ENCODE results near the gene RAB1B. TPM values are rescaled to one million over a fixed set of nuclear protein-coding genes. Genes with fewer than 3 reads are reported as not detected.
"Not testable (repeated sequence)": the region's sequence is repeated elsewhere in the genome, so short reads cannot be mapped to it uniquely, and the experiment has no call there.

RAB1B gene
- polyA plus RNA-seq, 2 donors = 129 to 156 TPM

- 88 to 89% methylated on average over 6 of the region's 6 CpGs for WGBS, 2 donors
- peaks cover 0 to 12% of the 10 kb centered on the region in 2 donors for H3K36me3 ChIP-seq (ENCODE audit: control insufficient read depth in 2 of 2, insufficient read depth in 2 of 2, low read length in 1 of 2)
- H3K27ac ChIP-seq (ENCODE audit: low read depth in 2 of 2, low read length in 1 of 2) = no peak overlapping the region
- H3K9me3 ChIP-seq (ENCODE audit: control insufficient read depth in 2 of 2, insufficient read depth in 1 of 2, low read depth in 1 of 2, low read length in 1 of 2) = no peaks in the 10 kb centered on the region
- no peak overlapping the region for H3K4me3 ChIP-seq (ENCODE audit: low read depth in 1 of 2, low read length in 2 of 2)
- H3K27me3 ChIP-seq (ENCODE audit: control insufficient read depth in 1 of 2, insufficient read depth in 2 of 2, low read length in 2 of 2) = no peaks in the 10 kb centered on the region
- H3K4me1 ChIP-seq (ENCODE audit: control insufficient read depth in 2 of 2, insufficient read depth in 2 of 2, low read length in 1 of 2) = no peaks in the 10 kb centered on the region
Measured at GRCh38 chr11:66248903-66249302, 19.5 kb upstream of the RAB1B start.

DNA sequence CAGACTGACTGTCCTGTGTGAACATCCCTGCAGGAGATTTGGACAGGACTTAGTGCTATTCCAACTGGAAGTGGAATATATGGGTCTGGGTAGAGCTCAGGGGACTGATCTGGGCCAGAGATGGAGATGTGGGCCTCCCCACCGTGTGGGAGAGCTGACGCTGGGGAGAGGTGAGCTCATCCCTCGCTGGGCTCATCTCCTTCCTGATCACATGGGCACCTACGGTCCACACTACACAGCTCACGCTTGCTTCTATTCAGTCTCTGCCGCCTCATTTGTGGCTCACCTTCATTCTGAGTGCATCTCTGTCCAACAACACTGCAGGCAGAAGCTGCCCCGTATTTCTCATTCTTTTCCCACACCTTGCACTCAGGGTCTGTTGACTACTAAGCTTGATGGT lies 16.6 kb upstream of the RAB1B start:
- Histone ChIP-seq H3K27me3 (ENCODE audit: control insufficient read depth in 1 of 2, insufficient read depth in 2 of 2, low read length in 2 of 2) (no peaks in the 10 kb centered on the region), H3K27ac (ENCODE audit: low read depth in 2 of 2, low read length in 1 of 2) (no peak overlapping the region), H3K36me3 (ENCODE audit: control insufficient read depth in 2 of 2, insufficient read depth in 2 of 2, low read length in 1 of 2) (peaks cover 0 to 1% of the 10 kb centered on the region in 2 donors), H3K4me3 (ENCODE audit: low read depth in 1 of 2, low read length in 2 of 2) (no peak overlapping the region), H3K9me3 (ENCODE audit: control insufficient read depth in 2 of 2, insufficient read depth in 1 of 2, low read depth in 1 of 2, low read length in 1 of 2) (no peaks in the 10 kb centered on the region), H3K4me1 (ENCODE audit: control insufficient read depth in 2 of 2, insufficient read depth in 2 of 2, low read length in 1 of 2) (peaks cover 0 to 2% of the 10 kb centered on the region in 2 donors)
- 72 to 82% methylated on average over 7 of the region's 7 CpGs for WGBS, 2 donors

GRCh38 chr11:66253081-66253480 lies 15.4 kb upstream of the RAB1B start:
- H3K36me3 ChIP-seq (ENCODE audit: control insufficient read depth in 2 of 2, insufficient read depth in 2 of 2, low read length in 1 of 2); H3K9me3 ChIP-seq (ENCODE audit: control insufficient read depth in 2 of 2, insufficient read depth in 1 of 2, low read depth in 1 of 2, low read length in 1 of 2); H3K4me3 ChIP-seq (ENCODE audit: low read depth in 1 of 2, low read length in 2 of 2); H3K27ac ChIP-seq (ENCODE audit: low read depth in 2 of 2, low read length in 1 of 2); H3K27me3 ChIP-seq (ENCODE audit: control insufficient read depth in 1 of 2, insufficient read depth in 2 of 2, low read length in 2 of 2); H3K4me1 ChIP-seq (ENCODE audit: control insufficient read depth in 2 of 2, insufficient read depth in 2 of 2, low read length in 1 of 2): not testable (repeated sequence)
- WGBS, 2 donors = 76 to 79% methylated on average over 6 of the region's 6 CpGs

DNA sequence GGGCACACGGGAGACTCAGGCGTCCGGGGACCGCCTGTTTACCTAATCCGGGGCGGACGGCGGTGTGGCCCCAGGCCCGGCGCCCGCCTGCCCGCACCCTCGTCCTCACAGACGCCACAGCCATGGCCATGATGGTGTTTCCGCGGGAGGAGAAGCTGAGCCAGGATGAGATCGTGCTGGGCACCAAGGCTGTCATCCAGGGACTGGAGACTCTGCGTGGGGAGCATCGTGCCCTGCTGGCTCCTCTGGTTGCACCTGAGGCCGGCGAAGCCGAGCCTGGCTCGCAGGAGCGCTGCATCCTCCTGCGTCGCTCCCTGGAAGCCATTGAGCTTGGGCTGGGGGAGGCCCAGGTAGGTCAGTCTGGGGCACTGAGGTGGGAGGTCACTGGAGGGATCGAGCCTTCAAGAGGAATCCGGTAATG lies 10.0 kb upstream of the RAB1B start:
- Histone ChIP-seq H3K4me3 (ENCODE audit: low read depth in 1 of 2, low read length in 2 of 2) (peak overlapping the region; percentile 85 to 90), H3K27ac (ENCODE audit: low read depth in 2 of 2, low read length in 1 of 2) (peak overlapping the region in 1 of 2 donors; percentile 70), H3K4me1 (ENCODE audit: control insufficient read depth in 2 of 2, insufficient read depth in 2 of 2, low read length in 1 of 2) (peaks cover 0 to 5% of the 10 kb centered on the region in 2 donors), H3K27me3 (ENCODE audit: control insufficient read depth in 1 of 2, insufficient read depth in 2 of 2, low read length in 2 of 2) (no peaks in the 10 kb centered on the region), H3K36me3 (ENCODE audit: control insufficient read depth in 2 of 2, insufficient read depth in 2 of 2, low read length in 1 of 2) (peaks cover 7 to 29% of the 10 kb centered on the region in 2 donors), H3K9me3 (ENCODE audit: control insufficient read depth in 2 of 2, insufficient read depth in 1 of 2, low read depth in 1 of 2, low read length in 1 of 2) (no peaks in the 10 kb centered on the region)
- WGBS, 2 donors = 4 to 6% methylated on average over 27 to 28 of the region's 28 CpGs

DNA sequence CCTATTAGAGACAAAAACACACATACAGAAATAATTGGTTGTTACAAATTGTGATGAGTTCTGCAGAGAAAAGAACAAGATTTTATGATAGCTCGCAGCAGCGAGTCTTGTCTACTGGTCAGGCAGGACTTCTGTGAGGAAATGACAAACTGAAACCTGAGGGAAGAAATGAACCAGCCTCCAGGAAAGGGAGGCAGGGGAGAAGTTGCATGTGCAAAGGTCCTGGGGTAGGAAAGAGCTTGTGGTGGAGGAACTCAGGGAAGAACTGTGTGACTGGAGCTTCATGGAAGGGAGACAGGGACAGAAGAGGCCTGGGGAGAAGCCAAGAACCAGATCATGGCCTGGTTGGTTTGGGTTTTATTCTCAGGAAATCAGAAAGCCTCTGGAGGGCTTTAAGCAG lies 9.2 kb upstream of the RAB1B start:
- Histone ChIP-seq H3K4me3 (ENCODE audit: low read depth in 1 of 2, low read length in 2 of 2) (no peak overlapping the region), H3K27ac (ENCODE audit: low read depth in 2 of 2, low read length in 1 of 2) (no peak overlapping the region), H3K4me1 (ENCODE audit: control insufficient read depth in 2 of 2, insufficient read depth in 2 of 2, low read length in 1 of 2) (peaks cover 0 to 5% of the 10 kb centered on the region in 2 donors), H3K27me3 (ENCODE audit: control insufficient read depth in 1 of 2, insufficient read depth in 2 of 2, low read length in 2 of 2) (no peaks in the 10 kb centered on the region), H3K36me3 (ENCODE audit: control insufficient read depth in 2 of 2, insufficient read depth in 2 of 2, low read length in 1 of 2) (peaks cover 7 to 32% of the 10 kb centered on the region in 2 donors), H3K9me3 (ENCODE audit: control insufficient read depth in 2 of 2, insufficient read depth in 1 of 2, low read depth in 1 of 2, low read length in 1 of 2) (no peaks in the 10 kb centered on the region)
- 99% methylated on average over 2 of the region's 2 CpGs for WGBS, 2 donors

DNA sequence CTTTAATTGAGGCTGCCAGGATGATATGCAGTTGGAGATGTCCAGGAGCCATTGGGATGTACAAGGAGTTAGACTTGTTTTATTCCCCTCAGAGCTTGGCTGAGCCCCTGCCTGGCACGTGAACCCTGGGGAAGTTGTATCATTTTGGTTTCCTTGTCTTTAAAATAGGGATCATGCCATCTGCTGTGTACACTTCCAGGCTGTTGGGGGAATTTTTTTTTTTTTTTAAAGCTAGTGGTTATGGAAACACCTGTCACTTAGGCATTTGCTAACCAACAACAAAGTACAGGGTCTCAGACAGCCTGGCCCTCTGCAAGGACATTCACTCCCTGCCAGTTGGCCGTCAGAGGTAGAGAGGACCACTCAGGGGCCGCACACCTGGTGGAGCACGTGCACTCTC lies 8.5 kb upstream of the RAB1B start:
- no peak overlapping the region for H3K4me3 ChIP-seq (ENCODE audit: low read depth in 1 of 2, low read length in 2 of 2)
- no peaks in the 10 kb centered on the region for H3K27me3 ChIP-seq (ENCODE audit: control insufficient read depth in 1 of 2, insufficient read depth in 2 of 2, low read length in 2 of 2)
- no peaks in the 10 kb centered on the region for H3K9me3 ChIP-seq (ENCODE audit: control insufficient read depth in 2 of 2, insufficient read depth in 1 of 2, low read depth in 1 of 2, low read length in 1 of 2)
- H3K27ac ChIP-seq (ENCODE audit: low read depth in 2 of 2, low read length in 1 of 2) = no peak overlapping the region
- peaks cover 10 to 38% of the 10 kb centered on the region in 2 donors for H3K36me3 ChIP-seq (ENCODE audit: control insufficient read depth in 2 of 2, insufficient read depth in 2 of 2, low read length in 1 of 2)
- 90 to 92% methylated on average over 4 of the region's 4 CpGs for WGBS, 2 donors
- peaks cover 0 to 5% of the 10 kb centered on the region in 2 donors for H3K4me1 ChIP-seq (ENCODE audit: control insufficient read depth in 2 of 2, insufficient read depth in 2 of 2, low read length in 1 of 2)

- H3K9me3 ChIP-seq (ENCODE audit: control insufficient read depth in 2 of 2, insufficient read depth in 1 of 2, low read depth in 1 of 2, low read length in 1 of 2) = no peaks in the 10 kb centered on the region
- H3K4me3 ChIP-seq (ENCODE audit: low read depth in 1 of 2, low read length in 2 of 2) = no peak overlapping the region
- H3K27ac ChIP-seq (ENCODE audit: low read depth in 2 of 2, low read length in 1 of 2) = no peak overlapping the region
- H3K27me3 ChIP-seq (ENCODE audit: control insufficient read depth in 1 of 2, insufficient read depth in 2 of 2, low read length in 2 of 2) = no peaks in the 10 kb centered on the region
- H3K36me3 ChIP-seq (ENCODE audit: control insufficient read depth in 2 of 2, insufficient read depth in 2 of 2, low read length in 1 of 2) = peaks cover 10 to 41% of the 10 kb centered on the region in 2 donors
- H3K4me1 ChIP-seq (ENCODE audit: control insufficient read depth in 2 of 2, insufficient read depth in 2 of 2, low read length in 1 of 2) = peaks cover 0 to 9% of the 10 kb centered on the region in 2 donors
- WGBS, 2 donors = 94 to 95% methylated on average over 16 of the region's 16 CpGs
Measured at GRCh38 chr11:66261578-66261977, 6.9 kb upstream of the RAB1B start.

DNA sequence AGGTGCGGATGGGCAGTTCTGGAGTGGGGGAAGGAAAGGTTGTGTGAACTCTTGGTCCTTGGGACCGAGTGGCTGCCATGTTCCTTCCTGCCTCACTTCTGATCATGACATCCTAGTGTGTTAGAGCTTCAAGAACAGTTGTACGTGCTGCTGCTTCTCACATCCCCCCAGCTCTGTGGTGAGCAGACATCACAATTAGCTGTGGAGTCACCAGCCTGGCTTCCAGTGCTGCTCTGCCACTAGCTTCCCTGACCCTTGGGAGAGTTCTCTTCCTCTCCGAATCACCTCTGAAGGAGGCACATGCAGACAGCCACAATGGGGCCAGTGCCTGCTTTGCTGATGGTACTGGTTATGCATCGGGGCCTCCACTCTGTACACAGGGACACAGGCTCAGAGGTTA lies 6.2 kb upstream of the RAB1B start:
- Histone ChIP-seq H3K27ac (ENCODE audit: low read depth in 2 of 2, low read length in 1 of 2) (no peak overlapping the region), H3K4me1 (ENCODE audit: control insufficient read depth in 2 of 2, insufficient read depth in 2 of 2, low read length in 1 of 2) (peaks cover 3 to 12% of the 10 kb centered on the region in 2 donors), H3K36me3 (ENCODE audit: control insufficient read depth in 2 of 2, insufficient read depth in 2 of 2, low read length in 1 of 2) (peaks cover 10 to 42% of the 10 kb centered on the region in 2 donors), H3K27me3 (ENCODE audit: control insufficient read depth in 1 of 2, insufficient read depth in 2 of 2, low read length in 2 of 2) (no peaks in the 10 kb centered on the region), H3K9me3 (ENCODE audit: control insufficient read depth in 2 of 2, insufficient read depth in 1 of 2, low read depth in 1 of 2, low read length in 1 of 2) (no peaks in the 10 kb centered on the region), H3K4me3 (ENCODE audit: low read depth in 1 of 2, low read length in 2 of 2) (no peak overlapping the region)
- 93 to 97% methylated on average over 5 of the region's 5 CpGs for WGBS, 2 donors

DNA sequence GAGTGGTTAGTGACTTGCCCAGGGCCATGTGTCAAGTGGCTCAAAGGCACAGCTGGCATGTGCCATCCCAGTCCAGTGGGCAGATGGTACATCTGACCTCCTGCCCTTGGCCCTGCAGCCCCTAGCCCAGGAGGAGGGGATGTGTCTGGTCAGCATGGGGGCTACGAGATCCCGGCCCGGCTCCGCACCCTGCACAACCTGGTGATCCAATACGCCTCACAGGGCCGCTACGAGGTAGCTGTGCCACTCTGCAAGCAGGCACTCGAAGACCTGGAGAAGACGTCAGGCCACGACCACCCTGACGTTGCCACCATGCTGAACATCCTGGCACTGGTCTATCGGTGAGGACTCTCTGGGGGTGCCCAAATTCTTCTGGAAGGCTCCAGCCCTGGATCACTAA lies 5.7 kb upstream of the RAB1B start:
- Histone ChIP-seq H3K4me3 (ENCODE audit: low read depth in 1 of 2, low read length in 2 of 2) (no peak overlapping the region), H3K27me3 (ENCODE audit: control insufficient read depth in 1 of 2, insufficient read depth in 2 of 2, low read length in 2 of 2) (no peaks in the 10 kb centered on the region), H3K9me3 (ENCODE audit: control insufficient read depth in 2 of 2, insufficient read depth in 1 of 2, low read depth in 1 of 2, low read length in 1 of 2) (no peaks in the 10 kb centered on the region), H3K4me1 (ENCODE audit: control insufficient read depth in 2 of 2, insufficient read depth in 2 of 2, low read length in 1 of 2) (peaks cover 3 to 14% of the 10 kb centered on the region in 2 donors), H3K27ac (ENCODE audit: low read depth in 2 of 2, low read length in 1 of 2) (no peak overlapping the region), H3K36me3 (ENCODE audit: control insufficient read depth in 2 of 2, insufficient read depth in 2 of 2, low read length in 1 of 2) (peaks cover 10 to 42% of the 10 kb centered on the region in 2 donors)
- WGBS, 2 donors = 92 to 94% methylated on average over 12 of the region's 12 CpGs

DNA sequence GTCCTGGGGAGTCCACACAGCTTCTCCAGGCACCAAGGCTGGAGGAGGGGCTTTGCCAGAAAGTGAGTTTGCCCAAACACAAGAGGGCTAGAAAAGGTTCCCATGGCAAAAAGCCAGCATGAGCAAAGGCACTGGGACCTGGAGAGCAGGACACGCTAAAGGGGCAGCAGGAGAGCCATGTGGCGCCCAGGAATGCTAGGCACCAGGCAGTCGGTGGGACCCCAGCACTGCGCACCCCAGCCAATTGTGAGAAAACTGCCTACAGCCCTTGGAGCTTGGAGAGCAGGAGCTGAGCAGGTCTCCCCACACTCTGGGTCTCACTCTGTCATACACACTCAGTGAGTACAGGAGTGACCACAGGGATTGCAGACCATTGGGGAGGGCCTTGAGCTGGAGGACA lies 5.2 kb upstream of the RAB1B start:
- peaks cover 10 to 42% of the 10 kb centered on the region in 2 donors for H3K36me3 ChIP-seq (ENCODE audit: control insufficient read depth in 2 of 2, insufficient read depth in 2 of 2, low read length in 1 of 2)
- H3K9me3 ChIP-seq (ENCODE audit: control insufficient read depth in 2 of 2, insufficient read depth in 1 of 2, low read depth in 1 of 2, low read length in 1 of 2) = no peaks in the 10 kb centered on the region
- H3K27me3 ChIP-seq (ENCODE audit: control insufficient read depth in 1 of 2, insufficient read depth in 2 of 2, low read length in 2 of 2) = no peaks in the 10 kb centered on the region
- WGBS, 2 donors = 90 to 95% methylated on average over 4 of the region's 4 CpGs
- H3K4me3 ChIP-seq (ENCODE audit: low read depth in 1 of 2, low read length in 2 of 2) = no peak overlapping the region
- no peak overlapping the region for H3K27ac ChIP-seq (ENCODE audit: low read depth in 2 of 2, low read length in 1 of 2)
- peaks cover 3 to 14% of the 10 kb centered on the region in 2 donors for H3K4me1 ChIP-seq (ENCODE audit: control insufficient read depth in 2 of 2, insufficient read depth in 2 of 2, low read length in 1 of 2)
